Ovary (tissue), 9 donors: Measurements from ENCODE around the gene AMPH. TPM values are rescaled to one million over a fixed set of nuclear protein-coding genes. Genes with fewer than 3 reads are reported as not detected.

ENCODE experiments used
- DNase-seq, 5 donors: peaks; one replicate each; pipeline ENCODE4 v3.0.0-alpha.2; 2019 to 2020
- H3K27ac ChIP-seq, 2 donors: fragments of 200-600 bp; one replicate each; pipeline versions ENCODE4 v1.5.1 to v1.8.0; 2019 to 2022
- H3K27me3 ChIP-seq: fragments of 200-600 bp; one replicate; pipeline ENCODE4 v1.8.0; 2022
- H3K36me3 ChIP-seq: fragments of 200-600 bp; sonication (generic); one replicate; pipeline ENCODE4 v1.5.1; 2019
- H3K4me1 ChIP-seq: one replicate; pipeline ENCODE4 v1.8.1; 2013; ENCODE audit warnings: mild to moderate bottlenecking, moderate library complexity; ENCODE audit not compliant: insufficient read depth
- H3K4me3 ChIP-seq: fragments of 200-600 bp; sonication (generic); one replicate; pipeline ENCODE4 v1.5.1; 2017
- H3K9me3 ChIP-seq, 2 donors: fragments of 200-600 bp in 1 of 2; sonication (generic) in 1 of 2; one replicate each; pipeline versions ENCODE4 v1.5.1 to v1.8.1; 2013 to 2019; ENCODE audit warnings: mild to moderate bottlenecking in 1 of 2, moderate library complexity in 1 of 2
- CTCF ChIP-seq, 3 donors: fragments of 450-650 bp in 2 of 3; fragments of 200-600 bp in 1 of 3; IDR thresholded peaks; one replicate each; pipeline versions ENCODE4 v1.5.1 to v1.8.0; 2016 to 2022; ENCODE audit warnings: antibody characterized with exemption in 3 of 3, mild to moderate bottlenecking in 1 of 3
- EP300 ChIP-seq: sonication (generic); formaldehyde crosslinking; IDR thresholded peaks from one replicate; pipeline ENCODE4 v1.6.1; 2017; ENCODE audit warnings: antibody characterized with exemption
- POLR2A ChIP-seq: fragments of 450-650 bp; IDR thresholded peaks from one replicate; pipeline ENCODE4 v1.6.1; 2017; ENCODE audit warnings: antibody characterized with exemption, mild to moderate bottlenecking, moderate library complexity
- WGBS, 3 donors: extraction: QIAGEN DNeasy Blood & Tissue Kit in 1 of 3; methylation state at CpG; one replicate each; pipeline versions ENCODE4 v1.1.5 to v1.1.7; 2013 to 2017; 5-methylcytosine and 5-hydroxymethylcytosine counted together
- intact Hi-C, 4 donors: fragments of 100-400 bp; cut with DNase I; formaldehyde crosslinking; loops; one replicate each; pipeline versions ENCODE4 v1.11.0 to v1.15.1; 2022 to 2023
- polyA plus RNA-seq, 2 donors: library from polyadenylated mRNA; stranded (reverse); fragments of 200-250 nt in 1 of 2; fragments of 350-450 nt in 1 of 2; fragmentation: Illumina TruSeq in 1 of 2; extraction: RNeasy Lipid Tissue Mini Kit (QIAGEN cat#74804) in 1 of 2; gene quantifications; one replicate each; pipeline ENCODE4 v1.2.3, GENCODE V29; 2013 to 2014
- total RNA-seq, 7 donors: library from RNA; depleted of rRNA in 2 of 7; stranded (reverse); fragments of >200 nt in 2 of 7; fragmentation: NEBNext Ultra II Directional in 3 of 7; extraction: Animal tissue kit (Norgen Biotek cat#: 25700) in 3 of 7; gene quantifications; one replicate each; pipeline versions ENCODE4 v1.1.0 to v1.2.4, GENCODE V29; 2016 to 2023
- donor health status: DM: no; HTN: no; CAD: no; lungs with moderate emphysema.
- donor health status: DM: no; HTN: no; CAD: no.
- donor health status: Bipolar disorder and iron deficiency.
- donor health status: DM: yes; HTN: yes; CAD: no.
- donor health status: DM: no; HTN: no; CAD: no.
- donor health status: DM: yes; HTN: yes; CAD: no.

The AMPH gene
- total and polyA plus RNA-seq, 9 donors, result 0.10 to 4.6 (median 0.83) TPM

GRCh38 chr7:38502289-38502688 is 128.9 kb downstream of the AMPH start:
- intact Hi-C loops, result no loop called here
- WGBS, 3 donors, result 88 to 97% (median 92%) methylated on average over 4 of the region's 4 CpGs

GRCh38 chr7:38492010-38492409 is 139.2 kb downstream of the AMPH start:
- no peaks in the 10 kb centered on the region for H3K36me3 ChIP-seq
- TF ChIP-seq CTCF (IDR thresholded peaks at IDR 0.05), result no peak
- no peak for TF ChIP-seq POLR2A
- TF ChIP-seq EP300, result no peak
- H3K4me3 ChIP-seq, result no peak overlapping the region
- no peak overlapping the region for H3K27ac ChIP-seq
- DNase-seq, result no peak
- no peaks in the 10 kb centered on the region for H3K4me1 ChIP-seq
- H3K27me3 ChIP-seq, result no peaks in the 10 kb centered on the region
- H3K9me3 ChIP-seq, result no peaks in the 10 kb centered on the region
- WGBS, 3 donors, result 81 to 82% (median 82%) methylated on average over 2 of the region's 2 CpGs
- intact Hi-C loops, result no loop called here

More at GRCh38 chr7:38502289-38502688, 128.9 kb downstream of the AMPH start:
- Histone ChIP-seq H3K27ac (no peak overlapping the region), H3K4me3 (no peak overlapping the region), H3K4me1 (no peaks in the 10 kb centered on the region), H3K9me3 (no peaks in the 10 kb centered on the region), H3K36me3 (no peaks in the 10 kb centered on the region), H3K27me3 (no peaks in the 10 kb centered on the region)
- no peak for DNase-seq
- no peak for TF ChIP-seq POLR2A

- Histone ChIP-seq H3K9me3 (no peaks in the 10 kb centered on the region), H3K36me3 (no peaks in the 10 kb centered on the region), H3K4me1 (no peaks in the 10 kb centered on the region), H3K27me3 (no peaks in the 10 kb centered on the region), H3K4me3 (no peak overlapping the region), H3K27ac (no peak overlapping the region)
- intact Hi-C loops, result no loop called here
- TF ChIP-seq POLR2A (no peak), CTCF (IDR thresholded peaks at IDR 0.05) (no peak), EP300 (no peak)
- DNase-seq, result no peak
- WGBS, 3 donors, result 89 to 95% (median 90%) methylated on average over 1 of the region's 1 CpG
These were observed 148.7 kb downstream of the AMPH start for GRCh38 chr7:38482521-38482920.

- Histone ChIP-seq H3K9me3 (no peaks in the 10 kb centered on the region), H3K27ac (no peak overlapping the region), H3K36me3 (no peaks in the 10 kb centered on the region), H3K4me1 (no peaks in the 10 kb centered on the region), H3K27me3 (no peaks in the 10 kb centered on the region), H3K4me3 (no peak overlapping the region)
- 84 to 88% (median 86%) methylated on average over 2 of the region's 2 CpGs for WGBS, 3 donors
- intact Hi-C loops, result no loop called here
- no peak for DNase-seq
- TF ChIP-seq CTCF (IDR thresholded peaks at IDR 0.05), result no peak
- TF ChIP-seq POLR2A, result no peak
- TF ChIP-seq EP300, result no peak
These were observed 149.8 kb downstream of the AMPH start for GRCh38 chr7:38481401-38481800.

GRCh38 chr7:38478404-38478803 is 152.8 kb downstream of the AMPH start:
- TF ChIP-seq POLR2A (no peak), EP300 (no peak), CTCF (IDR thresholded peaks at IDR 0.05) (no peak)
- H3K27ac ChIP-seq, result no peak overlapping the region
- H3K9me3 ChIP-seq, result no peaks in the 10 kb centered on the region
- H3K36me3 ChIP-seq, result no peaks in the 10 kb centered on the region
- H3K4me1 ChIP-seq, result no peaks in the 10 kb centered on the region
- no peak for DNase-seq
- WGBS, 3 donors, result 40 to 53% (median 49%) methylated on average over 3 of the region's 3 CpGs
- intact Hi-C loops, result no loop called here
- H3K4me3 ChIP-seq, result no peak overlapping the region
- H3K27me3 ChIP-seq, result no peaks in the 10 kb centered on the region
